Measurements from ENCODE around the gene SLC12A8.

Gene SLC12A8

GRCh38 chr3:125172346-125172745 is 40.2 kb downstream of the SLC12A8 start:
- Histone ChIP-seq H3K4me3 (ENCODE audit: low read length) (no peak overlapping the region), H3K27me3 (ENCODE audit: control insufficient read depth, insufficient read depth, low read length) (no peaks in the 10 kb centered on the region), H3K9ac (ENCODE audit: low read length) (no peak overlapping the region), H3K4me1 (ENCODE audit: control insufficient read depth, insufficient read depth, low read length) (no peaks in the 10 kb centered on the region), H3K36me3 (ENCODE audit: control insufficient read depth, insufficient read depth, low read length) (no peaks in the 10 kb centered on the region), H3K27ac (ENCODE audit: low read depth, low read length) (no peak overlapping the region)

DNA sequence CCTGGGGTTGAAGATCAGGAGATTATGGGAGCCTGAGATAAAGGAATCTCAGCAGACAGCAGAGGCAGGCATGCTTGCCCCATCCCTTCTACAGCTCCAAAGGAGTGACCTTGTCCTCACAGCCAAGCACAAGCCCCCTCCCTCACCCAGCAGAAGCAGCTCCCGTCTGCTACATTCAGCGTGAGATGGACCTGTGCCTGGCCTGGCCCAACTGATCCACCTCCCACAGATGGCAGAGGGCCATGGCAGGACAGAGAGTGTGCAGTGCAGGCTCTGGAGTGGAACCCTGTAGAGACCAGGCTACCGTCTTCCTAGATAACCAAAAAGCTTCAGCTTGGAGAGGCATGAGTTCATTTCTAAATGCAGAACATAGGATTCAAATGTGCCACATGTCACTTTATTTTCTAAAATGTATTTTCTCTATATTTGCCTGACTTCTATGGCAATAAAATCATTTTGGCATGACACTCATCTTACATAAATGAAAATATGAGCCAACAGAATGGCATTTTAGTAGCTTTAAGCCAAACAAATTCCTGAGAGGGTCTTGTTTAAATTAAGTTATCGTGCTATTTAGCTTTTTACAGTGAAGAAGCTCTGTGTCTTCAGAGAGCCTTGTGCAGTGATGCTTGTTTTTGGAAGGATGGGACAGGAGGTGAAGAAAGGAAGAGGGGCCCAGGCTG is 43.7 kb downstream of the SLC12A8 start:
- Histone ChIP-seq H3K27me3 (ENCODE audit: control insufficient read depth, insufficient read depth, low read length) (no peaks in the 10 kb centered on the region), H3K4me1 (ENCODE audit: control insufficient read depth, insufficient read depth, low read length) (no peaks in the 10 kb centered on the region), H3K9ac (ENCODE audit: low read length) (no peak overlapping the region), H3K36me3 (ENCODE audit: control insufficient read depth, insufficient read depth, low read length) (no peaks in the 10 kb centered on the region), H3K4me3 (ENCODE audit: low read length) (no peak overlapping the region), H3K27ac (ENCODE audit: low read depth, low read length) (no peak overlapping the region)

DNA sequence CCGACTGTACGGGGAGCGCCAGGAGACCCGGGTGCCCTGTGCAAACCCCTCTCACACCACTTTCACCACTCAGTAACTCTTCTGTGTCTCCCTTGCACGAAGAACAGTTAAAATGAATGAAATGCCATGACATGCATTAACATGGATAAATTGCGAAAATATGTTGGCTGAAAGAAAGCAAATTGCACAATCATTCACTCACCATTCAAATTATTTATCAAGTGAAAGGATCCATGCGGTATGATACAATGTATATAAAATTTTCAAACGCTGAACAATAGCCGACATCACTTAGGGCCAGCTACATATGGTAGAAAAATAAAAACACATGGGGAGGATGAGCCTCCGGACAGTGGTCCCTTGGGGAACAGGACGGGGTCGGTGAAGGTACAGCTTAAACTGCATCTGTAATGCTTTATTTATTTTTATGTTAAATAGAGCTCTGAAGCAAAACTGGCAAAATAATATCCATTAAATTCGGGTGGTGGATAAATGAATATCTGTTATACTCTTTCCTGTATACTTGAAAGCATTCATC is 45.9 kb downstream of the SLC12A8 start:
- Histone ChIP-seq H3K27ac (ENCODE audit: low read depth, low read length) (no peak overlapping the region), H3K9ac (ENCODE audit: low read length) (no peak overlapping the region), H3K36me3 (ENCODE audit: control insufficient read depth, insufficient read depth, low read length) (no peaks in the 10 kb centered on the region), H3K4me3 (ENCODE audit: low read length) (no peak overlapping the region), H3K27me3 (ENCODE audit: control insufficient read depth, insufficient read depth, low read length) (no peaks in the 10 kb centered on the region), H3K4me1 (ENCODE audit: control insufficient read depth, insufficient read depth, low read length) (no peaks in the 10 kb centered on the region)

DNA sequence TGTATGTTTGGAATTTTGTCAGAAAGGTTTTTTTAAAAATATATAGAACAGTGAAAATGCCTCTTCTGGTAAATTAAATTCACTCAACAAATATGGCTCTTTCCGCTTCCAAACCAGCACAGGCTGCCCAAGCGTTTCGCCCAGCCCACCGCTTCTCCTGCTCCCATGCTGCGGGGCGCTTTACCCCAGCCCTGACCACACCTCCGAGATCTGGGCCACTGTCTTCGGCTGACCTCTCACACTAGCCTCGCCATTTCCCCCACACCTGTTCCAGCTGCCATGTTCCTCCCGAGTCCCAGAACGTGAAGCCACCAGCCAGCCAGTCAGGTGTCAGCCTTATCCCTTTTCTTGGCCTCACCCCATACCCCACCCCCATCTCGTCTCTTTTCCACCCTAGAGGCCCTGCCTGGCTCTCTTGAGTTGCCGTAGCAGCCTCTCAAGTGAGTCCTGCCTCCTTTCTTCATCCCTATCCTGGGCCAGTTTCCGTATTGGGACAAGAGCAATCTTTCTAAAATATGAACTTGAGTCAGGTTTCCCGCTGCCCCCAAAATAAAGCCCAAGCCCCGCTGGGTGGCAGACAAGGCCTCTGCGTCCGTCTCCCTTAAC is 46.5 kb downstream of the SLC12A8 start:
- H3K4me3 ChIP-seq (ENCODE audit: low read length) = no peak overlapping the region
- H3K4me1 ChIP-seq (ENCODE audit: control insufficient read depth, insufficient read depth, low read length) = no peaks in the 10 kb centered on the region
- H3K27ac ChIP-seq (ENCODE audit: low read depth, low read length) = no peak overlapping the region
- H3K36me3 ChIP-seq (ENCODE audit: control insufficient read depth, insufficient read depth, low read length) = no peaks in the 10 kb centered on the region
- H3K27me3 ChIP-seq (ENCODE audit: control insufficient read depth, insufficient read depth, low read length) = no peaks in the 10 kb centered on the region
- no peak overlapping the region for H3K9ac ChIP-seq (ENCODE audit: low read length)

GRCh38 chr3:125165189-125165947 is 47.2 kb downstream of the SLC12A8 start:
- Histone ChIP-seq H3K27ac (ENCODE audit: low read depth, low read length) (no peak overlapping the region), H3K27me3 (ENCODE audit: control insufficient read depth, insufficient read depth, low read length) (no peaks in the 10 kb centered on the region), H3K9ac (ENCODE audit: low read length) (no peak overlapping the region)

DNA sequence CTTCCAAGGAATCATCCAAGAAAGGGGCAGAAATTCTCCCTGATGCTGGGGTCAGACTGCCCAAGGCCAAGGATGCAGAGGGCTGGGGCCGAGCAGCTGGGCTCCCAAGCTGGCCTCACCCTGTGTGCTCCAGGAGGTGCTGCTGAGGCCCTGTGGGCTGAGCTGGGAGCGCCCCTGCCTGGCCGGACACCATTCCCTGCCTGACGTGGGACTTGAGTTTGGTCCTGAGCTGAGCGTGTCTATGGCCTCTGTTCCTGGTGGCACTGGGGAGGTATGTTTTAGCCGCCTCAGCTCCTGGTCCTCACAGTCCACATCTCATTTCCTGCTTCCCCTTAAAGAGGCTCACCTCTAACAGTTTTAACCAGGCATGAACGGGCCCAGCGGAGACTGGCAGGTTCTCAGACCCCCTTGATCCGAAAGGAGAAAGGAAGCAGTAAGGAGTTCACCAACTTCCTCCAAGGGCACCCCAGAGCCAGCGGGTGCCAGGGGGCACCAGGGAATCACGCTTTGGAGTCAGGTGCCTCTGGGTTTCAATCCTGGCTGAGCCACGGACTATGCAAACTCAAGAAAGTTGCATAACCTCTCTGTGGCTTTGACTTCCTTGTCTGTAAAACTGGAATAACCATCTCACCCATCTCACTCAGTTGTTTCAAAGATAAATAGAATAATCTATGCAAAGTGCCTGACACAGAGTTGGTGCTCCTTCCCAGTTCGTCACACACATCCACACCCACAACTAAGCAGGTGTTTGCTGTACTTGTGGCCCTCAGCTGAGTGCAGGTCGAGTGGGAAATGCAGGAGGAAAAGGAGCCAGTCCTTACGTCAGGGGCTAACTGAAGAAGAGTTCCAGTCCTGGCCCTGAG is 48.6 kb downstream of the SLC12A8 start:
- H3K4me1 ChIP-seq (ENCODE audit: control insufficient read depth, insufficient read depth, low read length) = no peaks in the 10 kb centered on the region
- H3K4me3 ChIP-seq (ENCODE audit: low read length) = no peak overlapping the region
- no peaks in the 10 kb centered on the region for H3K27me3 ChIP-seq (ENCODE audit: control insufficient read depth, insufficient read depth, low read length)
- no peaks in the 10 kb centered on the region for H3K36me3 ChIP-seq (ENCODE audit: control insufficient read depth, insufficient read depth, low read length)
- no peak overlapping the region for H3K9ac ChIP-seq (ENCODE audit: low read length)
- no peak overlapping the region for H3K27ac ChIP-seq (ENCODE audit: low read depth, low read length)

More at GRCh38 chr3:125165189-125165947, 47.2 kb downstream of the SLC12A8 start:
- Histone ChIP-seq H3K36me3 (ENCODE audit: control insufficient read depth, insufficient read depth, low read length) (no peaks in the 10 kb centered on the region), H3K4me1 (ENCODE audit: control insufficient read depth, insufficient read depth, low read length) (no peaks in the 10 kb centered on the region), H3K4me3 (ENCODE audit: low read length) (no peak overlapping the region)

DNA sequence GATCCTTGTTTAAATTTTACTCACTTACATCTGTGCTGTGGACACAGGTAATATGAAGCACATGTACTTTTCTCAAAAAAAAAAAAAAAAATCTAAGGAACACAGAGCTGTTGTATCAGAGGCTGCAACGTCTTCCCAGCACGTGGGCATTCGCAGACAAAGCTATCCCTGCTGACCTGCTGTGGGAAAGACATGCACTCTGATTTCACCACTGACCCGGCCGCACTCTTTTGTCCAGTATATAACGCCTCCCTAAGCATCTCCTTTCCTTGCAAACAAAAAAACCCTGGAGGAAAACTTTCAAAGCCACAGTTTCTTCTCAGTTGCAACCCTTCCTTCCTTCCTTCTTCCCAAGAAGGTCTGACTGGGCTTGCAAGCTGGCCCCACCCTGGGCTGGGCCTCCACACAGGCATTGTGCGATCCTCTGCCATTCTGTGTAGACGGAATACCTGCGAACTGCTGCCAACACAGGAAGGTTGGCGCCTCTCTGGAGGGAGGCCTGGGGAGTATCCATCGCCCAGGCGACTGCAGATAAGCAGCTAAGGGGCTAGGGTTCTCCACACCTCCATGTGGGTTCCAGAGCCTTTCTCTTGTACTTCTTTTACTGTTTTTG is 50.8 kb downstream of the SLC12A8 start:
- Histone ChIP-seq H3K27ac (ENCODE audit: low read depth, low read length) (no peak overlapping the region), H3K36me3 (ENCODE audit: control insufficient read depth, insufficient read depth, low read length) (no peaks in the 10 kb centered on the region), H3K4me1 (ENCODE audit: control insufficient read depth, insufficient read depth, low read length) (no peaks in the 10 kb centered on the region), H3K4me3 (ENCODE audit: low read length) (no peak overlapping the region), H3K9ac (ENCODE audit: low read length) (no peak overlapping the region), H3K27me3 (ENCODE audit: control insufficient read depth, insufficient read depth, low read length) (no peaks in the 10 kb centered on the region)

- Histone ChIP-seq H3K27ac (ENCODE audit: low read depth, low read length) (no peak overlapping the region), H3K4me1 (ENCODE audit: control insufficient read depth, insufficient read depth, low read length) (no peaks in the 10 kb centered on the region), H3K9ac (ENCODE audit: low read length) (no peak overlapping the region), H3K27me3 (ENCODE audit: control insufficient read depth, insufficient read depth, low read length) (no peaks in the 10 kb centered on the region), H3K4me3 (ENCODE audit: low read length) (no peak overlapping the region), H3K36me3 (ENCODE audit: control insufficient read depth, insufficient read depth, low read length) (no peaks in the 10 kb centered on the region)
Measured at GRCh38 chr3:125160606-125161371, 51.8 kb downstream of the SLC12A8 start.

DNA sequence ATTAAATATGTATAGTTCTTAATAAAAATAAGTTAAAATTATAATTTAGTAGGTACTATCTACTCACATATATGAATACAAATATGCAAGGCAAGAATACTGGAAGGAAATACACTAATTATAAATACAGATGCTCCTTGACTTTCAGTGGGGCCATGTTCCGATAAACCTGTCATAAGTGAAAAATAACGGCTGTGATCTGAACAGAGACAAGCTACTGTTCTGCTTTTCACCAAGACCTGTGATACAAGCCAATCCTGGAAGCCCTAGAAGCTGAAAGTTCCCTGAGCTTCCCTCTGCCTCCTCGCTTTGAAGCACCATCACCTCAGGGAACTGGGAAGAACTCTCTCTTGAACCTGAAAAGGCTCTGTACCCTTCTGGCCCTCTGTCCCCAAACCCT is 55.4 kb downstream of the SLC12A8 start:
- Histone ChIP-seq H3K9ac (ENCODE audit: low read length) (no peak overlapping the region), H3K27ac (ENCODE audit: low read depth, low read length) (no peak overlapping the region), H3K4me3 (ENCODE audit: low read length) (no peak overlapping the region), H3K36me3 (ENCODE audit: control insufficient read depth, insufficient read depth, low read length) (no peaks in the 10 kb centered on the region), H3K4me1 (ENCODE audit: control insufficient read depth, insufficient read depth, low read length) (no peaks in the 10 kb centered on the region), H3K27me3 (ENCODE audit: control insufficient read depth, insufficient read depth, low read length) (no peaks in the 10 kb centered on the region)

DNA sequence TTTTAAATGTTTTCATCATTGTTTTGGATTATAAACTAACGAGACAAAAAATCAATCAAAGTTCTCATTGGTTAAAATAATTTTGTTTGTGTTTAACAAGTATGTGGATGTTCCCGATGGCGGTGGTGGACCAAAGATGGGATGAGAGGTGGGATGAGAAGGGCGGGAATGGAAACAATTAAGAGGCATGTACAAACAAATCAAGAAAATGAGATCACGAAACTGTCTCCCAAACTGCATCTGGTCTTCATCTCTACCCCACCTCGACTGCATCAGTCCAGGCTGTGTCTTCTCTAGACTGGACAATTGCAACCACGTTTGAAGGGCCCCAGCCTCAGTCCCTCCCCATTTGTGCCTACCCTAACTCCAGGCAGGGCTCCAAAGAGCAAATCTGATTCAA is 56.1 kb downstream of the SLC12A8 start:
- Histone ChIP-seq H3K9ac (ENCODE audit: low read length) (no peak overlapping the region), H3K4me1 (ENCODE audit: control insufficient read depth, insufficient read depth, low read length) (no peaks in the 10 kb centered on the region), H3K27ac (ENCODE audit: low read depth, low read length) (no peak overlapping the region), H3K27me3 (ENCODE audit: control insufficient read depth, insufficient read depth, low read length) (no peaks in the 10 kb centered on the region), H3K4me3 (ENCODE audit: low read length) (no peak overlapping the region), H3K36me3 (ENCODE audit: control insufficient read depth, insufficient read depth, low read length) (no peaks in the 10 kb centered on the region)

- H3K27ac ChIP-seq (ENCODE audit: low read depth, low read length) = no peak overlapping the region
- no peak overlapping the region for H3K4me3 ChIP-seq (ENCODE audit: low read length)
- H3K36me3 ChIP-seq (ENCODE audit: control insufficient read depth, insufficient read depth, low read length) = no peaks in the 10 kb centered on the region
- no peaks in the 10 kb centered on the region for H3K27me3 ChIP-seq (ENCODE audit: control insufficient read depth, insufficient read depth, low read length)
- no peak overlapping the region for H3K9ac ChIP-seq (ENCODE audit: low read length)
- H3K4me1 ChIP-seq (ENCODE audit: control insufficient read depth, insufficient read depth, low read length) = no peaks in the 10 kb centered on the region
Measured at GRCh38 chr3:125154800-125155269, 57.7 kb downstream of the SLC12A8 start.
